SK-N-SH (cell line): ENCODE results near the gene TREM2. TPM values are rescaled to one million over a fixed set of nuclear protein-coding genes. Genes with fewer than 3 reads are reported as not detected.

Source experiments
- CTCF ChIA-PET: fragments of 300-600, 350-600 bp; formaldehyde crosslinking; extraction: SDS; loops from one replicate; lab custom pipeline; 2021; lab: Yijun Ruan, JAX
- POLR2A ChIA-PET: fragments of 350-600 bp; sonication (Branson Sonifier 250); formaldehyde crosslinking; extraction: SDS; loops from one replicate; lab custom pipeline; 2020; ENCODE audit warnings: antibody characterized with exemption, inconsistent platforms; lab: Yijun Ruan, JAX
- DNase-seq: peaks from one replicate; pipeline ENCODE4 v3.0.0; 2012
- H2AFZ ChIP-seq: fragments of 200-600 bp; sonication (generic); 2 replicates; pipeline ENCODE4 v1.8.1; 2016; ENCODE audit warnings: antibody characterized with exemption, mild to moderate bottlenecking, low read depth
- H3F3A ChIP-seq: fragments of 200-600 bp; sonication (generic); replicated peaks from 2 replicates; pipeline ENCODE3; 2016; ENCODE audit warnings: antibody characterized with exemption, mild to moderate bottlenecking; ENCODE audit not compliant: insufficient read depth
- H3K27ac ChIP-seq, 2 experiments: fragments of 200-500 bp in 1 of 2; fragments of 200-600 bp in 1 of 2; sonication (Bioruptor generic) in 1 of 2; sonication (generic), shearing (Covaris generic) in 1 of 2; 2 replicates each; pipeline versions ENCODE4 v1.5.1 to v1.6.1; 2014 to 2016; ENCODE audit warnings: low read depth in 2 of 2, inconsistent platforms in 1 of 2, low read length in 1 of 2, mild to moderate bottlenecking in 1 of 2, mixed read lengths in 1 of 2
- H3K27me3 ChIP-seq: fragments of 200-600 bp; sonication (generic), shearing (Covaris generic); 2 replicates; pipeline ENCODE4 v1.6.1; 2016; ENCODE audit warnings: mixed run types; ENCODE audit not compliant: insufficient read depth
- H3K36me3 ChIP-seq, 2 experiments: fragments of 200-500 bp in 1 of 2; fragments of 200-600 bp in 1 of 2; sonication (Bioruptor generic) in 1 of 2; sonication (generic) in 1 of 2; replicated peaks in 1 of 2; 2 replicates each; pipeline versions ENCODE3 to v1.5.1; 2014 to 2016; ENCODE audit warnings: low read length in 1 of 2, mild to moderate bottlenecking in 1 of 2; ENCODE audit not compliant: insufficient read depth in 2 of 2, control insufficient read depth in 1 of 2
- H3K4me1 ChIP-seq, 2 experiments: fragments of 200-500 bp in 1 of 2; fragments of 200-600 bp in 1 of 2; sonication (Bioruptor generic) in 1 of 2; sonication (generic), shearing (Covaris generic) in 1 of 2; 2 replicates each; pipeline versions ENCODE4 v1.5.1 to v1.6.1; 2014 to 2016; ENCODE audit warnings: low read depth in 1 of 2, low read length in 1 of 2, mixed run types in 1 of 2; ENCODE audit not compliant: insufficient read depth in 2 of 2, control insufficient read depth in 1 of 2
- H3K4me2 ChIP-seq: fragments of 200-600 bp; sonication (generic), shearing (Covaris generic); 2 replicates; pipeline ENCODE4 v1.6.1; 2017; ENCODE audit warnings: mixed run types
- H3K4me3 ChIP-seq, 2 experiments: fragments of 200-500 bp in 1 of 2; fragments of 200-600 bp in 1 of 2; sonication (Bioruptor generic) in 1 of 2; sonication (generic), shearing (Covaris generic) in 1 of 2; 2 replicates each; pipeline versions ENCODE4 v1.5.1 to v1.8.1; 2014 to 2016; ENCODE audit warnings: low read depth in 2 of 2, inconsistent platforms in 1 of 2, low read length in 1 of 2, mild to moderate bottlenecking in 1 of 2, mixed read lengths in 1 of 2, moderate library complexity in 1 of 2
- H3K79me2 ChIP-seq: fragments of 200-600 bp; sonication (generic); 2 replicates; pipeline ENCODE4 v1.8.1; 2017; ENCODE audit warnings: mild to moderate bottlenecking; ENCODE audit not compliant: insufficient read depth
- H3K9ac ChIP-seq: fragments of 200-600 bp; sonication (generic); 2 replicates; pipeline ENCODE4 v1.6.1; 2017; ENCODE audit warnings: mixed run types
- H3K9me2 ChIP-seq: fragments of 200-600 bp; sonication (generic); 2 replicates; pipeline ENCODE4 v1.6.1; 2017; ENCODE audit warnings: mixed run types
- H3K9me3 ChIP-seq: fragments of 200-600 bp; sonication (generic); 2 replicates; pipeline ENCODE4 v1.6.1; 2017; ENCODE audit warnings: mixed run types, mild to moderate bottlenecking, moderate library complexity
- H4K20me1 ChIP-seq: fragments of 200-600 bp; sonication (generic); 2 replicates; pipeline ENCODE4 v1.6.1; 2017; ENCODE audit warnings: mild to moderate bottlenecking, mixed run types; ENCODE audit not compliant: insufficient read depth
- ELF1 ChIP-seq: IDR thresholded peaks from 2 replicates; pipeline ENCODE4 v1.4.0; 2012
- EP300 ChIP-seq, 2 experiments: IDR thresholded peaks; 2 replicates each; pipeline versions ENCODE4 v1.4.0 to v1.6.1; 2012; ENCODE audit warnings: borderline replicate concordance in 1 of 2, low read depth in 1 of 2, low read length in 1 of 2
- FOSL2 ChIP-seq: IDR thresholded peaks from 2 replicates; pipeline ENCODE4 v1.4.0; 2012; ENCODE audit warnings: low read depth, mild to moderate bottlenecking, moderate library complexity, borderline replicate concordance
- FOXJ3 ChIP-seq: sonication (generic); formaldehyde crosslinking; IDR thresholded peaks from 2 replicates; pipeline ENCODE4 v1.5.1; 2020; ENCODE audit warnings: mild to moderate bottlenecking, missing genetic modification reagents
- FOXM1 ChIP-seq: IDR thresholded peaks from 2 replicates; pipeline ENCODE4 v1.4.0; 2012; ENCODE audit warnings: low read depth, mild to moderate bottlenecking
- GABPA ChIP-seq: IDR thresholded peaks from 2 replicates; pipeline ENCODE4 v1.4.0; 2012; ENCODE audit warnings: low read depth, mild to moderate bottlenecking
- GATA2 ChIP-seq: sonication (generic); formaldehyde crosslinking; IDR thresholded peaks from 2 replicates; pipeline ENCODE4 v1.5.0; 2020; ENCODE audit warnings: mild to moderate bottlenecking, missing genetic modification reagents
- JUND ChIP-seq: IDR thresholded peaks from 2 replicates; pipeline ENCODE4 v1.4.0; 2012
- MEF2A ChIP-seq: IDR thresholded peaks from 2 replicates; pipeline ENCODE4 v1.4.0; 2012; ENCODE audit warnings: low read depth, borderline replicate concordance
- MXI1 ChIP-seq: IDR thresholded peaks from 2 replicates; pipeline ENCODE4 v1.6.1; 2012; ENCODE audit warnings: mild to moderate bottlenecking, low read depth, low read length, improper control_type of control experiment
- RAD21 ChIP-seq: IDR thresholded peaks from 2 replicates; pipeline ENCODE4 v1.6.1; 2012; ENCODE audit warnings: mild to moderate bottlenecking, low read length
- RXRA ChIP-seq: IDR thresholded peaks from 2 replicates; pipeline ENCODE4 v1.4.0; 2012; ENCODE audit warnings: low read depth, mild to moderate bottlenecking, borderline replicate concordance
- TCF12 ChIP-seq: IDR thresholded peaks from 2 replicates; pipeline ENCODE4 v1.4.0; 2012
- TEAD4 ChIP-seq: IDR thresholded peaks from 2 replicates; pipeline ENCODE4 v1.4.0; 2012; ENCODE audit warnings: mild to moderate bottlenecking, borderline replicate concordance; ENCODE audit not compliant: insufficient read depth
- USF1 ChIP-seq: IDR thresholded peaks from 2 replicates; pipeline ENCODE4 v1.4.0; 2012; ENCODE audit warnings: low read depth, borderline replicate concordance
- WGBS: methylation state at CpG from one replicate; pipeline ENCODE4 v1.1.6; 2017; ENCODE audit warnings: low lambda C conversion rate; 5-methylcytosine and 5-hydroxymethylcytosine counted together
- polyA plus RNA-seq, 3 experiments: library from polyadenylated mRNA; depleted of rRNA; stranded (reverse); fragments of >200 nt; gene quantifications; 2 replicates each; pipeline ENCODE4 v1.2.3, GENCODE V29; 2012
- TF ChIP-seq, protein P1 (sequence below): IDR thresholded peaks from 2 replicates; pipeline ENCODE4; 2012

TREM2 gene
- polyA plus RNA-seq, 1 of the 3 experiments (the other 2 are of a cell fraction) = not detected

GRCh38 chr6:41157323-41157722 lies 5.6 kb downstream of the TREM2 start:
- H3K9me2 ChIP-seq = no peaks in the 10 kb centered on the region
- no peaks in the 10 kb centered on the region for H3K27me3 ChIP-seq
- H3K4me1 ChIP-seq = no peaks in the 10 kb centered on the region
- H3K4me3 ChIP-seq = no peak overlapping the region
- DNase-seq = no peak
- no peak overlapping the region for H3K9ac ChIP-seq
- H2AFZ ChIP-seq = no peak overlapping the region
- no peaks in the 10 kb centered on the region for H3K9me3 ChIP-seq
- no peaks in the 10 kb centered on the region for H3K79me2 ChIP-seq
- ChIA-PET CTCF (no interaction called here), POLR2A (no interaction called here)
- no peaks in the 10 kb centered on the region for H4K20me1 ChIP-seq
- 41% methylated on average over 5 of the region's 5 CpGs for WGBS
- H3K36me3 ChIP-seq = no peaks in the 10 kb centered on the region
- no peak for TF ChIP-seq TCF12
- no peak for TF ChIP-seq EP300 (IDR thresholded peaks at IDR 0.05; ENCODE audit: borderline replicate concordance in 1 of 2, low read depth in 1 of 2, low read length in 1 of 2)
- TF ChIP-seq JUND = no peak
- no peak for TF ChIP-seq GABPA
- no peak for TF ChIP-seq ELF1
- no peak for TF ChIP-seq MXI1
- no peak for TF ChIP-seq GATA2
- TF ChIP-seq FOXM1 = no peak
- H3F3A ChIP-seq = no peaks in the 10 kb centered on the region
- H3K4me2 ChIP-seq = no peak overlapping the region
- no peak overlapping the region for H3K27ac ChIP-seq

DNA sequence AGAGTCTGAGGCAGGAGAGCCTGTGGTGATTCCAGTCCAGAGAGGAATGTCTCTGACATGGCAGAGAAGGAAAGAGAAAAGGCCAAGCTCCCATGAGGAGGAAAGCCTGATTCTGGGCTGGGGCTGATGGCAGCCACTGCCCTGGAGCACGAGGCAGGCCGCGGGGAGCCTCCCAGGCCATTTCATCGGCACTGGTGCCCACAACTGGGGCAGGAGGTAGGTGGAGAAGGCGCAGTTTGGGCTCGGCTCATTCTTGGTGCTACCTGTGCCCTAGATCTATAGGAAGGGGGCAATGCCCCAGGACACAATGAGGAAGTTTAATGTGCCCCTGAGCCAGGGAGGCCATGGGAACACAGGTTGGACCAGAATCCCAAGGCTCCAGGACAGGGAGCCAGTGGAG lies 6.1 kb downstream of the TREM2 start:
- Histone ChIP-seq H3K27me3 (no peaks in the 10 kb centered on the region), H3K79me2 (no peaks in the 10 kb centered on the region), H3K9me3 (no peaks in the 10 kb centered on the region), H4K20me1 (no peaks in the 10 kb centered on the region), H3K36me3 (no peaks in the 10 kb centered on the region), H3K4me3 (no peak overlapping the region), H2AFZ (no peak overlapping the region), H3K4me2 (no peak overlapping the region), H3K4me1 (no peaks in the 10 kb centered on the region), H3K9me2 (no peaks in the 10 kb centered on the region), H3F3A (no peaks in the 10 kb centered on the region), H3K9ac (no peak overlapping the region), H3K27ac (no peak overlapping the region)
- WGBS = 41% methylated on average over 5 of the region's 6 CpGs
- CTCF ChIA-PET = no interaction called here
- POLR2A ChIA-PET = no interaction called here
- TF ChIP-seq USF1 (no peak), FOSL2 (no peak)
- DNase-seq = no peak

DNA sequence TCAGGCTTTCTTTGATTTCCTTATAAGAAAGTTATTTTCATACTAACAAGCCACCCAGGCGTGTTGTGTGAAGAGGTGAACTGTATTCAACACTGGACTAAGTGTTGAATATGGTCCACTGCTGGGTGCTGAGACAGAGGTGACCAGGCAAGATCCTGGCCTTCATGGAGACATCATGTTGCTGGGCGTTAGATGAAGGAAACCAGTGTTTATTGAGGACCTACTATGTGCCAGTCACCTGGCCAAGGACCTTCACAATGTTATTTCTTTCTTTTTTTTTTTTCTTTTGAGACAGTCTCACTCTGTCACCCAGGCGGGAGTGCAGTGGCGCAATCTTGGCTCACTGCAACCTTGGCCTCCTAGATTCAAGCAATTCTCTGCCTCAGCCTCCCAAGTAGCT lies 6.9 kb downstream of the TREM2 start:
- H3K4me2 ChIP-seq = no peak overlapping the region
- no peaks in the 10 kb centered on the region for H4K20me1 ChIP-seq
- CTCF ChIA-PET = interaction anchor here (0.7 kb wide), 1 partner anchor 214 kb away, joined by 3 read pairs; no protein-coding TSS in a partner anchor
- no peak overlapping the region for H3K4me3 ChIP-seq
- no peaks in the 10 kb centered on the region for H3K36me3 ChIP-seq
- H3K9me2 ChIP-seq = no peaks in the 10 kb centered on the region
- no peaks in the 10 kb centered on the region for H3K4me1 ChIP-seq
- H3K79me2 ChIP-seq = no peaks in the 10 kb centered on the region
- POLR2A ChIA-PET = no interaction called here
- WGBS = 48% methylated on average over 4 of the region's 4 CpGs
- H3F3A ChIP-seq = no peaks in the 10 kb centered on the region
- no peak overlapping the region for H3K9ac ChIP-seq
- H3K27me3 ChIP-seq = no peaks in the 10 kb centered on the region
- no peaks in the 10 kb centered on the region for H3K9me3 ChIP-seq
- H2AFZ ChIP-seq = no peak overlapping the region
- no peak for DNase-seq
- no peak overlapping the region for H3K27ac ChIP-seq
- TF ChIP-seq MEF2A (no peak), RAD21 (no peak), FOSL2 (no peak), EP300 (IDR thresholded peaks at IDR 0.05; ENCODE audit: borderline replicate concordance in 1 of 2, low read depth in 1 of 2, low read length in 1 of 2) (no peak), TEAD4 (no peak), RXRA (no peak), FOXJ3 (CRISPR knock-in tag) (no peak)
- TF ChIP-seq, protein P1, sequence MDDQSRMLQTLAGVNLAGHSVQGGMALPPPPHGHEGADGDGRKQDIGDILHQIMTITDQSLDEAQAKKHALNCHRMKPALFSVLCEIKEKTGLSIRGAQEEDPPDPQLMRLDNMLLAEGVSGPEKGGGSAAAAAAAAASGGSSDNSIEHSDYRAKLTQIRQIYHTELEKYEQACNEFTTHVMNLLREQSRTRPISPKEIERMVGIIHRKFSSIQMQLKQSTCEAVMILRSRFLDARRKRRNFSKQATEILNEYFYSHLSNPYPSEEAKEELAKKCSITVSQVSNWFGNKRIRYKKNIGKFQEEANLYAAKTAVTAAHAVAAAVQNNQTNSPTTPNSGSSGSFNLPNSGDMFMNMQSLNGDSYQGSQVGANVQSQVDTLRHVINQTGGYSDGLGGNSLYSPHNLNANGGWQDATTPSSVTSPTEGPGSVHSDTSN = no peak
